T47D (cell line): ENCODE measurements around the gene ABTB1.

Experiments used
- DNase-seq, 2 experiments: peaks; one replicate each; pipeline versions ENCODE4 v3.0.0 to v3.0.0-alpha.2; 2011 to 2012; ENCODE audit warnings: low read depth in 1 of 2, low spot score in 1 of 2
- JUND ChIP-seq: IDR thresholded peaks from 2 replicates; pipeline ENCODE4 v1.6.1; 2012; ENCODE audit warnings: low read depth
- in situ Hi-C: cut with HindIII; loops from 2 replicates; pipeline ENCODE4 v1.10.0; 2016; ENCODE audit warnings: low sequenced_read_pairs, low pct_unique_long_range_greater_than_20kb

Gene ABTB1

DNA sequence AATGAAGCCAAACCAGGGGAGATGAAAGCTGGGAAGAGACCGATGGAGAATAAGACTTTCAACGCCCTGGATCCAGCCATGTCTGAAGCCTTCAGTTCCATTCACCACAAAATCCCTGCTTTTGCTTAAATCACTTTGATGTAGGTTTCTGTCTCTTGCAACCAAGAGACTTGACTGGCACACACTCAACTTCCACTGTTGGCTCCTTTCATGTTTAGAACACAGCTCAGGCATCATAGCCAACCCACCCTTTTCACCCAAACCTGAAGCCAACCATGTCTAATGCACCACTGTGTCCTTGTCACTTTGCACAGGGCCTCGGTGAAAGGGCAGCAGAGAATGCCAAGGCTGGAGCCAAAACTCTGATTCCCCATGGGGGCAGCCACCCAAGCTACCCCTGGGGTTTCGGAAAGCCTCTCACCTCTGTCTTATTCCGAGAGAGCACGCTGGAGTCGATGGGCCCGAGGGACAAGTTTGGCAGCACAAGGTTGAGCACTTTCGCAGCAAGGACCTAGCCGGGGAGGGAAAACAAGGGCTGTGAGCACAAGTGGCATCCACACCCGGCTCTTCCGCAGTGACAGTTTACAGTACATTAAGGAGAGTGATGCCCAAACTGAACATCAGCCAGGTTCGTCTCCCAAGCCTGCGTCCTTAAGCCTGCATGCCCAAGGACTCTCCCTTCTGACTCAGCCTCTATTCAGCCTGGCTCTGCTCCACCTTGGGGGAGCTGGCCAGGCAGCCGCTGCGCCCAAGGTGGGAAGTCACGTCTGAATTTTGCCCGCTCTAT is 37.6 kb downstream of the ABTB1 start:
- no peak for TF ChIP-seq JUND
- no peak for DNase-seq
- in situ Hi-C loops: no loop called here

DNA sequence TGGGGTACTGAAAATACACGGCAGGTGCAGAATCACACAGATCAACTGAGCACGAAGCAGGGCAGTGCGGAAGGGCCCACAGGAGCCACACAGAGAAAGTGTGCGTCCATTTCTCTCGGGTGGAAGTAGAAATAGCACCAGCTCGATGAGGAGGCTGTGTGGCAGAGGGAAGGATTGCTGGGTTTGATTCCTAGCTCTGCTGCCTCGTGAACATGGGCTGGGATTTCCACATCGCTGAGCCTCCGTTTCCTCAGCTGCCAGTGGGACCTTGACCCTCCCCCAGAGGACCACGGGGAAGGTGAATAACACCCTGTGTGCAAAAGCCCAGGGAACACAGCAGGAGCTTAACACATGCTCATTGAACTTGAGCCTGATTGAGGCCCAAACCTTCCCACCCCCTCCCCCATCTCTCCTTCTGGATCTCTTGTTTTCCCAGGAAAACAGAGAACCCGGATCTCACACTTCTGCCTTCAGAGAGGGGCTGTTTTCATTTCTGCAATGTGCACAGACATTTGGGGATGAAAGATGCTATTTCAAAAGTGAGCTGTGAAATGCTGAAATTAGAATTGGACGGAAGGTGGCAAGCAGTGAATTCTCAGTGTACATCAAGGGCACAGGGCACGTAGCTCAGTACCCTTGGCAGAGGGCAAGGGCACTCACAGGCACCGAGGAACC is 38.4 kb downstream of the ABTB1 start:
- no peak for DNase-seq
- TF ChIP-seq JUND: no peak
- in situ Hi-C loops: no loop called here

DNA sequence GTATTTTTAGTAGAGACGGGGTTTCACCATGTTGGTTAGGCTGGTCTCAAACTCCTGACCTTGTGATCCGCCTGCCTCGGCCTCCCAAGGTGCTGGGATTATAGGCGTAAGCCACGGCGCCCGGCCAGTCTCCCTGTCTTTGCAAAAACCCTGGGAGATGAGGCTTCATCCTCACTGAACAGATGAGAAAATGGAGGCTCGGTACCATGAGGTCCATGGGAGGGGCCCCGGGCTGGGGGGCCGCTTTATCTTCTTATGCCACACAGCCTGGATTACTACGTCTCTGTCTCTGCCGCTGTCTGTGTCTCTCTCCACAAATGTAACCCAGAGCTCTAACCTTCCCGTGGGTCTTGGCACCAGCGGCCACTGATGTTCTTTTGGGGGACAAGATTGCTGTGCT is 39.1 kb downstream of the ABTB1 start:
- in situ Hi-C loops: no loop called here
- DNase-seq: no peak
- no peak for TF ChIP-seq JUND

DNA sequence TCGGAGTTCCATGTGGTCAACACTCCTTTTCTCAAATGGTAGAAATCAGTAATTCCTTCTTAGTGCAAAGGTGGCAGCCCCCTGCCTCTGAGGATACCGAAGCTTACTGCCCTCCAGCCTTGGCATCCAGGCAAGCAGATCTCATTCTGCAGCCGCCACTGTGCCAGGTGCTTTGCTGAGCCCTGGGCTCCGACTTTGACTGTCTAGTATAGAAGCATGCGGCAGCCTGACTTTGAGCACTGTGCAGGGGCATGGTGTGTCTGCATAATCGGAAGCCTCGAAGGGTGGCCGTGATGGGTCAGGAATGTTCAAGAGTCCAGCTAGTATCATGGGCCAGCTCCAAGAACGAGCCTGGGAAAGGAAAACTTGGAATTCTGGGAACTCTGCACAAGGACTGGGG is 39.7 kb downstream of the ABTB1 start:
- TF ChIP-seq JUND: no peak
- in situ Hi-C loops: no loop called here

DNA sequence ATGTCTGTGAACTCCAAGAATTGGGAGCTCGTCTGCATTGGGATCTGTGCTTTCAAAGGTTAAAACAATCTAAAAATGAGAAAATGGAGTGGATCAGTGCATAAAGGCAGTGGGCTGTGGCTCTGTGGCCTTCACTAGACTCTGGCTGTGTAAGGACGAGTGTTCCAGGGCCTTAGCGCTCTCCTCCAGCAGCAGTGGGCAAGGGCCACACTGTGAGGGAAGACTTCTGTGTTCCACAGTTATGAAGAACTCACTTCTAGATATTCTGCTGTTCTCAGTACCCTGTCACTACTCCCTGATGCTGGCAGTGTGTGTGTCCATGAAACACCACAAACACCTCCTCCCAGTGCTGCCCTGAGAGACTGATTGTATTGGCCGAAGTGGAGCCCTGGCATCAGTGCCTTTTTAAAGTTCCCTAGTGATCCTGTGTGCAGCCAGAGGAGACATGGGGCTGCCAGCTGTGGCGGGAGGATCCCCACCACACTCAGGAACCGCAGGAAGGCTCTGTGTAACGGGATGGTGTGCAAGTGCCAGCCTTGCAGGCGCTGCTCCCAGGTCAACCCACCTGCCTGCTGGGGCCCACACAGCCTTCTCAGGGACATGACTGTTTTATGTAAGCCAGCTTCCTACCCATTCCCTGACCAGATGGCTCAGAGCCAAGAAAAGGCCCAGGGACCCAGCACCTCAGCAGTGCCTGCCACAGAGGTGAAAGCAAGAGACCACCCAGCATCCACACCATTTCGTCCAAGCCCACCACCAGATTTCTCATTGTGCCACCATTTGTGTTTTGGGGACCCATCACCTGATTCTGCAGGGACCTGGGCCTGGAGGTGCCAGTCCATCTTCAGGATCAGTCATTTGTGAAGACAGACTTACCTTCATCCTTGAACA is 40.4 kb downstream of the ABTB1 start:
- no peak for DNase-seq
- TF ChIP-seq JUND: no peak
- in situ Hi-C loops: no loop called here

More for the DNA sequence above, 39.7 kb downstream of the ABTB1 start:
- no peak for DNase-seq

DNA sequence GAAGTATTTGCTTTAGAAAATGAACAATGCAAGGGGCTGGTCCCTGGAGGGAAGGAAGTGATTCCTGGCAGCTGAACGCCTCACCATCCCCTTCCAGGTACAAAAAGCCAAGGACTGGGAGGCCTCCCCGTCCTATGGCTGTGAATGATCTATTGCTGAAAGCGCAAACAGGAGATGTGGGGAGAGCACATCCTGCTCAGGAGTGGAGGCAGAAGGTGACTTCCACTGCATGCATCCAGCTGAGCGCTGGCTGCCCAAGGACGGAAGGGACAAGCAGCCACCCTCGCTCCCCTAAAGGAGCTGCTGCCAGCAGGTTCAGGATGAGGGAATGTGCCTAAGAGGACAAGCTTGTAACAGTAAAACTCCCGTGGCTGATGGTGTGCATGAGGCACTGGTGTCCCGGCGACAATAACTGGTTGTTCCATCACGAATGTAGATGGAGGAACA is 41.4 kb downstream of the ABTB1 start:
- no peak for TF ChIP-seq JUND
- in situ Hi-C loops: no loop called here
- DNase-seq: no peak

DNA sequence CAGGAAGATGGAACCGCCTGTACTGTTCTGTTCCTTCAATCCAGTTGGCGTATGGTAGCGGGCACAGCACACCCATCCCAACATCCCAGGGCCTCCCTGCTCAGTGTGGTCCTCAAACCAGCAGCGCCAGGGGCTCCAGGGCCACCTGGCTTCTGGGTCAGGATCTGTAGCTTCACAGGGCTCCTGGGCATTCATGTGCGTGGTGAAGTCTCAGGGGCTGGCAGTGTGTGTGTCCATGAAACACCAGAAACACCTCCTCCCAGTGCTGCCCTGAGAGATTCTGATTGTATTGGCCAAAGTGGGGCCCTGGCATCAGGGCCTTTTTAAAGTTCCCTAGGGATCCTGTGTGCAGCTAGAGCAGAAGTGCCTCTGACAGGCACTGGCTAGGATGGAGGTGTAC is 42.1 kb downstream of the ABTB1 start:
- TF ChIP-seq JUND: no peak
- in situ Hi-C loops: no loop called here
- DNase-seq: no peak

DNA sequence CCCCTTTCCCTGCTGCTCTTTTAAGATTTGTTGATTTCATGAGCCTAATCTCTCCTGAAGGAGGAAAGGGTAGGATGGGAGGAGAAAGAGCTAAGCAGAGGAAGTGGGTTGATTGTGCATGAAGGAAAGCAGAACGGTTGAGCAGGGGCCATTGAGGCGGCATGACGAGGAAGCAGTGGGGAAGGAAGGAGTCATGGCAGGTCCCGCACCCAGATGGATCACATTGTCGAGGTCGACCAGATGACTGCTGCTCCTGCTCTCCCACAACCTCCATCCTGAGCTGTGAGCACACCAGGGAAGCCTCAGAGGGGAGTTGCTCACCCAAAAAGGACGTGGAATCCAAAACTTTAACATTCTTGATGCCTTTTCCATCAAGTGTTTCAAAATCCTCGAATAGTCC is 42.8 kb downstream of the ABTB1 start:
- no peak for DNase-seq
- no peak for TF ChIP-seq JUND
- in situ Hi-C loops: no loop called here

DNA sequence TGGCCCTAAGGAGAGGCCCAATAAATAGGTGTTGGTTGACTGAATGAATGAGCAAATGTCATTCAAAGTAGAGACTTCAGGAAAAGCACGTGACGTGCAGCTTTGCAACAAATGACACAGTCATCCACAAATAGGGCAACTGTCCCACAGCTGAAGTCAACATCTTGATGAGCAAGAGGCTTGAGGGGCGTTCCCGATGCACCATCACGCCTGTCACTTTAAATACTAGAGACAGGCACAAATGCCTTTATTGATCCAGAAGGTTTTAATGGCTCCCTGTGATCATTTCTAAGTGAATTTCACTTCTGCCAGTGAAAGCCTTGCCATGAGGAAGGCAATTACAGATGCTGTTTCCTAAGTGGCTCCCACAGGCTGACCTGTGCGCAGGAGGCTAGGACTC is 43.6 kb downstream of the ABTB1 start:
- no peak for DNase-seq
- in situ Hi-C loops: no loop called here
- no peak for TF ChIP-seq JUND

DNA sequence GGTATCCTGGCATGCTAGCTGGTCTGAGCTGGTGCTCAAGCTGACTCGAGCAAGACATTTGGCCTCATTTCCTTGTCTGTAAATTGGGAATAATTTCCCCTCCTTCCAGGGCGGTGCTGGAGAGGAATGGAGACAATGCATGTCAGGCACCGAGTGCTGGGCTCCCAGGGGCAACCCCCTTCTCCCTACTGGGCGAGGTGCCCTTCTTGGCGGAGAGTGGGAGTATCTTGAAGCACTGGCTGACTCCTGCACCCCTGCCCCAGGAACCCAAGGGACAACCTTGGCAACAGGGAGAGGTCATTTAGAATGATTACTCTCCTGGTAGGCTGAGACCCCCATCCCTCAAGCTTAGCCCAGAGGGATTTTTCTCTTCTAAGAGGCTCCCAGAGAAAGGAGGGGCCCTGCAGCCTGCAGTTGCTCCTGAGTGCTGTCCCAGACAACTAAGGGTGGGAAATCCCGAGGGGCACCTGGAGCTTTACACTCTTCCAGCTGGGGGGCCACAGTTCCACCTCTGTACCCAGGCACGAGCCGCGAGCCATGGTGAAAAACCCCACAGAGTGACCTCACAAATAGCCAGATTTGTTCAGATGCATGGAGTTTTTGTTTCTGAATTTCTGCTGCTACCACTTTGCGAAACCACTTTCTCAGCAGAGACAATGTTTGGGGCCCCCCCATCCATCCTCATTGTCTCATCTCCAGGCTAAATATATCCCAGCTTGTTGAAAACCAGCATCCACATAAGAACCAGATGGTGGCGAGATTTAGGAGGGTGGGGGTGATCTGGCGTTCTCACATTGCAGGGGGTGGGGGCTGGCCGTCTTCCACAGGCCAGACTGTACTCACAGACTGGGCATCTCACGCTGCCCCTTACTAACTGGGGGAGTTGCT is 44.8 kb downstream of the ABTB1 start:
- TF ChIP-seq JUND: no peak
- no peak for DNase-seq
- in situ Hi-C loops: no loop called here

DNA sequence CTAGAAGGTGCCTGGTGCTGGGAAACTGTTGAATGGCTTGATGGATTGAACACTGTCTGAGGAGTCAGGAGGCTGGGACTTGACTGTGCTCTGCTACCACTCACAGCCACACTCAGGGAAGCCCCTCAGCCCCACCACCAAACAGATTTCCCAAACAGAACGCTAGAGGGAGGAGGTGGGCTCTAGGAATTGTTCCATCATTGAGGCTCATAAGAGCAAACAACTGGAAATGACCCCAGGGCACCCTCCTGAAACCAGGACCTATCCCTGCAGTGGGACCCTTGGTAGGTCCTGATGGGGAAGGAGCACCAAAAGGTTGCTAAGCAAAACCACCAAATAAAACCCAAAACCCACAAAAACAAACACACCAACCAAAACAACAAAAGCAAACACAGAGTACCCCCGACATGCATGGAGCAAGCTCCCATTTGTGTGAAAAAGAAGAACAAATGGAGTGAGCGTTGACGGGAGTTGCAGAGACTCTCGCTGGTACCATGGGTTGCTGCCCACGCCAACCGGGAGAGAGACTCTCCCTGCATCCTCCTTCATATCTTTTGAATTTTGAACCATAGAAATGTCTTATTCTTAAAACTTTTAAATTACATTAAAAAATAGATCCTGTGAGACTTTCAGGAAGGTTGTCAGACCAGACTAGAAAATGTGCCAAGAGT is 45.6 kb downstream of the ABTB1 start:
- DNase-seq: no peak
- in situ Hi-C loops: no loop called here
- TF ChIP-seq JUND: no peak
